HCT116 (cell line): Measurements from ENCODE around the gene NDUFS3. TPM values are rescaled to one million over a fixed set of nuclear protein-coding genes. Genes with fewer than 3 reads are reported as not detected.

ENCODE experiments used
- ATAC-seq: fragments of 200-7000 bp; cut with Tn5 transposase; 2 replicates; pipeline ENCODE4 v1.9.1; 2020; ENCODE audit warnings: mild to moderate bottlenecking, moderate library complexity
- BruUV-seq: library from RNA; stranded (reverse); fragments of 400-500 nt; replicated peaks from 2 replicates; lab custom pipeline; 2021; lab: Mats Ljungman, UMichigan
- CTCF ChIA-PET: fragments of 300-600 bp; sonication (Branson Sonifier 250); formaldehyde crosslinking; loops from one replicate; lab custom pipeline; 2021; ENCODE audit warnings: antibody characterized with exemption; lab: Charles Lee
- POLR2A ChIA-PET: fragments of 300-600, 350-600 bp; sonication (Branson Sonifier 250); formaldehyde crosslinking; loops from one replicate; lab custom pipeline; 2021; ENCODE audit warnings: antibody characterized with exemption; lab: Charles Lee
- RAD21 ChIA-PET, 2 experiments: fragments of 300-600 bp; sonication (Branson Sonifier 250); formaldehyde crosslinking; loops; one replicate each; lab custom pipeline; 2023; ENCODE audit warnings: low total read pairs in 2 of 2; ENCODE audit not compliant: uncharacterized antibody in 2 of 2, unreplicated experiment in 2 of 2, low non-redundant PET in 1 of 2; lab: Charles Lee
- DNase-seq: peaks from one replicate; pipeline ENCODE4 v3.0.0-alpha.2; 2010; ENCODE audit warnings: low read depth, low spot score
- H2AFZ ChIP-seq: fragments of 200-600 bp; shearing (Covaris generic), sonication (generic); 2 replicates; pipeline ENCODE4 v1.6.1; 2017; ENCODE audit warnings: low read depth, mixed run types, mixed read lengths, antibody characterized with exemption, low read length; ENCODE audit not compliant: poor library complexity, severe bottlenecking
- H3K27ac ChIP-seq: 2 replicates; pipeline ENCODE4 v1.5.1; 2012; ENCODE audit warnings: low read depth, low read length
- H3K27me3 ChIP-seq: fragments of 200-600 bp; sonication (generic); 2 replicates; pipeline ENCODE4 v1.6.1; 2016; ENCODE audit warnings: mixed run types, low read length, mixed read lengths; ENCODE audit not compliant: insufficient read depth
- H3K36me3 ChIP-seq, 2 experiments: fragments of 200-500 bp in 1 of 2; fragments of 200-600 bp in 1 of 2; sonication (Bioruptor generic) in 1 of 2; sonication (generic) in 1 of 2; 2 replicates each; pipeline versions ENCODE4 v1.5.1 to v1.6.1; 2014 to 2016; ENCODE audit warnings: low read length in 2 of 2, inconsistent platforms in 1 of 2, mixed read lengths in 1 of 2, mixed run types in 1 of 2; ENCODE audit not compliant: insufficient read depth in 2 of 2, control insufficient read depth in 1 of 2
- H3K4me1 ChIP-seq, 2 experiments: fragments of 200-600 bp in 1 of 2; sonication (generic) in 1 of 2; 2 replicates each; pipeline versions ENCODE4 v1.5.1 to v1.6.1; 2012 to 2017; ENCODE audit warnings: low read length in 2 of 2, inconsistent platforms in 1 of 2, mild to moderate bottlenecking in 1 of 2, mixed read lengths in 1 of 2, mixed run types in 1 of 2, moderate library complexity in 1 of 2; ENCODE audit not compliant: insufficient read depth in 2 of 2, control insufficient read depth in 1 of 2
- H3K4me2 ChIP-seq: fragments of 200-600 bp; sonication (generic); 2 replicates; pipeline ENCODE4 v1.6.1; 2017; ENCODE audit warnings: mixed run types, low read length, mixed read lengths
- H3K4me3 ChIP-seq, 2 experiments: fragments of 200-600 bp in 1 of 2; sonication (generic) in 1 of 2; replicated peaks in 1 of 2; 2 replicates each; pipeline ENCODE4 v1.5.1; 2011 to 2016; ENCODE audit warnings: low read length in 2 of 2, control low read depth in 1 of 2, low read depth in 1 of 2, mild to moderate bottlenecking in 1 of 2, mixed read lengths in 1 of 2, mixed run types in 1 of 2
- H3K79me2 ChIP-seq: fragments of 200-600 bp; sonication (generic); 2 replicates; pipeline ENCODE4 v1.6.1; 2017; ENCODE audit warnings: mild to moderate bottlenecking, mixed run types, low read length, moderate library complexity, mixed read lengths; ENCODE audit not compliant: insufficient read depth
- H3K9ac ChIP-seq: fragments of 200-600 bp; sonication (generic); 2 replicates; pipeline ENCODE4 v1.6.1; 2016; ENCODE audit warnings: low read length, mixed read lengths
- H3K9me2 ChIP-seq: fragments of 200-600 bp; sonication (generic), shearing (Covaris generic); 2 replicates; pipeline ENCODE4 v1.6.1; 2017; ENCODE audit warnings: mixed run types, mild to moderate bottlenecking, moderate library complexity; ENCODE audit not compliant: insufficient read depth
- H3K9me3 ChIP-seq, 2 experiments: fragments of 200-500 bp in 1 of 2; fragments of 200-600 bp in 1 of 2; sonication (Bioruptor generic) in 1 of 2; sonication (generic) in 1 of 2; 2 replicates each; pipeline ENCODE4 v1.6.1; 2014 to 2017; ENCODE audit warnings: low read length in 2 of 2, mixed read lengths in 2 of 2, inconsistent platforms in 1 of 2, low read depth in 1 of 2, mild to moderate bottlenecking in 1 of 2, mixed run types in 1 of 2, moderate library complexity in 1 of 2; ENCODE audit not compliant: control insufficient read depth in 1 of 2, insufficient read depth in 1 of 2
- H4K20me1 ChIP-seq: fragments of 200-600 bp; sonication (generic), shearing (Covaris generic); 2 replicates; pipeline ENCODE4 v1.6.1; 2017; ENCODE audit warnings: mixed run types, mild to moderate bottlenecking, moderate library complexity; ENCODE audit not compliant: insufficient read depth
- FOSL1 ChIP-seq: IDR thresholded peaks from 2 replicates; pipeline ENCODE4 v1.6.1; 2012; ENCODE audit warnings: low read depth
- TCF7L2 ChIP-seq: IDR thresholded peaks from 2 replicates; pipeline ENCODE4 v1.7.0; 2011; ENCODE audit warnings: borderline replicate concordance, inconsistent platforms; ENCODE audit not compliant: insufficient read depth, insufficient read length; ENCODE audit errors: extremely low read depth
- ZNF274 ChIP-seq: fragments of 200-500 bp; sonication (Bioruptor generic); IDR thresholded peaks from 2 replicates; pipeline ENCODE4 v1.6.1; 2014; ENCODE audit warnings: mild to moderate bottlenecking, low read depth, low read length, inconsistent platforms
- intact Hi-C: fragments of 100-400 bp; cut with micrococcal nuclease; formaldehyde crosslinking; loops from 2 replicates; pipeline ENCODE4 v1.10.0; 2022
- total RNA-seq: library from RNA; stranded (reverse); gene quantifications from one replicate; pipeline ENCODE4 v1.2.1, GENCODE V29; 2021; ENCODE audit not compliant: unreplicated experiment

The NDUFS3 gene
- total RNA-seq, 1 experiment from 2014 or later, result 134 TPM

- Histone ChIP-seq H3K4me3 (no peak overlapping the region), H3K9ac (no peak overlapping the region), H2AFZ (no peak overlapping the region), H3K27ac (no peak overlapping the region), H3K36me3 (peaks cover 47 to 48% of the 10 kb centered on the region in 2 experiments), H3K9me3 (no peaks in the 10 kb centered on the region), H3K79me2 (no peaks in the 10 kb centered on the region), H3K4me1 (no peaks in the 10 kb centered on the region), H3K27me3 (no peaks in the 10 kb centered on the region), H4K20me1 (no peaks in the 10 kb centered on the region), H3K9me2 (no peaks in the 10 kb centered on the region), H3K4me2 (no peak overlapping the region)
- CTCF ChIA-PET, result no interaction called here
- no TSS peak for BruUV-seq
- POLR2A ChIA-PET, result interaction anchor here (0.9 to 1.5 kb wide), 2 partner anchors 9 to 11 kb away, joined by 3 read pairs; no protein-coding TSS in a partner anchor
- TF ChIP-seq ZNF274 (no peak), TCF7L2 (no peak)
- no peak for ATAC-seq
- RAD21 ChIA-PET, result no interaction called here
- intact Hi-C loops, result no loop called here
- DNase-seq, result no peak
Measured at GRCh38 chr11:47628026-47628425, 49.2 kb downstream of the NDUFS3 start.

GRCh38 chr11:47631473-47631872 is 52.6 kb downstream of the NDUFS3 start:
- no peak overlapping the region for H3K4me3 ChIP-seq
- ChIA-PET POLR2A (no interaction called here), CTCF (no interaction called here), RAD21 (no interaction called here)
- ATAC-seq, result no peak
- intact Hi-C loops, result no loop called here
- no peaks in the 10 kb centered on the region for H3K9me3 ChIP-seq
- no peak for TF ChIP-seq FOSL1
- no peak for TF ChIP-seq TCF7L2
- H3K27ac ChIP-seq, result no peak overlapping the region
- no peak for DNase-seq
- no peaks in the 10 kb centered on the region for H3K9me2 ChIP-seq
- BruUV-seq, result no TSS peak
- H3K79me2 ChIP-seq, result no peaks in the 10 kb centered on the region
- no peak overlapping the region for H2AFZ ChIP-seq
- H3K27me3 ChIP-seq, result no peaks in the 10 kb centered on the region
- H3K9ac ChIP-seq, result no peak overlapping the region
- no peaks in the 10 kb centered on the region for H4K20me1 ChIP-seq
- no peak overlapping the region for H3K4me2 ChIP-seq
- H3K4me1 ChIP-seq, result no peaks in the 10 kb centered on the region
- H3K36me3 ChIP-seq, result peaks cover 44 to 50% of the 10 kb centered on the region in 2 experiments

Other genes starting within 250 kb of the NDUFS3 start
- 0.25 TPM for gene MYBPC3, start 226.4 kb upstream of the NDUFS3 start, total RNA-seq
- 0.32 TPM for gene SPI1, start 200.5 kb upstream of the NDUFS3 start, total RNA-seq
- gene SLC39A13, start 170.5 kb upstream of the NDUFS3 start, total RNA-seq, result 23.9 TPM
- gene PSMC3, start 152.6 kb upstream of the NDUFS3 start, total RNA-seq, result 155 TPM
- 0.57 TPM for gene RAPSN, start 129.9 kb upstream of the NDUFS3 start, total RNA-seq
- 133 TPM for gene CELF1, start 25.9 kb upstream of the NDUFS3 start, total RNA-seq
- 71.6 TPM for gene PTPMT1, start 13.5 kb upstream of the NDUFS3 start, total RNA-seq
- gene KBTBD4, start 104 bp upstream of the NDUFS3 start, total RNA-seq, result 13.2 TPM
- gene FAM180B, start 7.6 kb downstream of the NDUFS3 start, total RNA-seq, result not detected
- gene C1QTNF4, start 15.3 kb downstream of the NDUFS3 start, total RNA-seq, result 0.34 TPM
- 138 TPM for gene MTCH2, start 63.5 kb downstream of the NDUFS3 start, total RNA-seq
- gene AGBL2, start 136.3 kb downstream of the NDUFS3 start, total RNA-seq, result not detected
- gene FNBP4, start 188.3 kb downstream of the NDUFS3 start, total RNA-seq, result 88.2 TPM